MCF 10A (cell line): Measurements from ENCODE around the gene GRB2. TPM values are rescaled to one million over a fixed set of nuclear protein-coding genes. Genes with fewer than 3 reads are reported as not detected.

Experiments used
- BruUV-seq: library from RNA; stranded (reverse); fragments of 400-500 nt; replicated peaks from 2 replicates; lab custom pipeline; 2021; lab: Mats Ljungman, UMichigan
- CTCF ChIA-PET: fragments of 300-600 bp; sonication (Branson Sonifier 250); formaldehyde crosslinking; extraction: SDS; loops from one replicate; lab custom pipeline; 2021; ENCODE audit warnings: antibody characterized with exemption, inconsistent platforms; lab: Yijun Ruan, JAX
- POLR2A ChIA-PET: fragments of 300-600, 350-650 bp; sonication (Branson Sonifier 250); formaldehyde crosslinking; extraction: SDS; loops from one replicate; lab custom pipeline; 2020; ENCODE audit warnings: antibody characterized with exemption, inconsistent platforms; lab: Yijun Ruan, JAX
- DNase-seq: peaks from one replicate; pipeline ENCODE4 v3.0.0-alpha.2; 2018; ENCODE audit not compliant: unreplicated experiment
- H3K27ac Mint-ChIP-seq: one replicate; pipeline ENCODE4 v1.8.0; 2022; ENCODE audit warnings: mild to moderate bottlenecking, low read depth, mixed read lengths; ENCODE audit not compliant: unreplicated experiment
- H3K27me3 Mint-ChIP-seq: one replicate; pipeline ENCODE4 v1.8.0; 2022; ENCODE audit warnings: mixed read lengths; ENCODE audit not compliant: insufficient read depth, unreplicated experiment
- H3K36me3 Mint-ChIP-seq: one replicate; pipeline ENCODE4 v1.8.0; 2022; ENCODE audit warnings: mild to moderate bottlenecking, moderate library complexity, mixed read lengths; ENCODE audit not compliant: insufficient read depth, unreplicated experiment
- H3K4me1 Mint-ChIP-seq: one replicate; pipeline ENCODE4 v1.8.0; 2022; ENCODE audit warnings: mixed read lengths; ENCODE audit not compliant: insufficient read depth, unreplicated experiment
- H3K4me3 Mint-ChIP-seq: one replicate; pipeline ENCODE4 v1.8.0; 2022; ENCODE audit warnings: mild to moderate bottlenecking, moderate library complexity, mixed read lengths; ENCODE audit not compliant: unreplicated experiment
- H3K9me3 Mint-ChIP-seq: one replicate; pipeline ENCODE4 v1.8.0; 2022; ENCODE audit warnings: mixed read lengths; ENCODE audit not compliant: unreplicated experiment
- intact Hi-C: fragments of 100-400 bp; cut with micrococcal nuclease; formaldehyde crosslinking; loops from 2 replicates; pipeline ENCODE4 v1.14.1; 2022
- total RNA-seq: library from RNA; stranded (reverse); gene quantifications from 2 replicates; pipeline ENCODE4 v1.2.3, GENCODE V29; 2022
- TF ChIP-seq, protein P1 (sequence below): fragments of 200-600 bp; IDR thresholded peaks from one replicate; pipeline ENCODE4 v1.8.0; 2022; ENCODE audit warnings: antibody characterized with exemption, mild to moderate bottlenecking; ENCODE audit not compliant: unreplicated experiment

The GRB2 gene
- total RNA-seq, 1 experiment from 2014 or later: 67.1 TPM

GRCh38 chr17:75417054-75417580, 11.6 kb upstream of the GRB2 start:
- POLR2A ChIA-PET: interaction anchor here (0.7 to 1.5 kb wide), 2 partner anchors 11 to 85 kb away, joined by 3 to 7 read pairs; partner anchors contain the start of gene GRB2
- CTCF ChIA-PET: interaction anchor here (0.6 kb wide), 3 partner anchors 10 to 115 kb away, joined by 3 to 4 read pairs (median 4); no protein-coding TSS in a partner anchor
- Mint-ChIP-seq H3K9me3 (no peaks in the 10 kb centered on the region), H3K36me3 (no peaks in the 10 kb centered on the region), H3K27me3 (peaks cover 41% of the 10 kb centered on the region), H3K4me1 (peaks cover 8% of the 10 kb centered on the region), H3K4me3 (no peak overlapping the region), H3K27ac (no peak overlapping the region)
- intact Hi-C loops: no loop called here
- TF ChIP-seq, protein P1, sequence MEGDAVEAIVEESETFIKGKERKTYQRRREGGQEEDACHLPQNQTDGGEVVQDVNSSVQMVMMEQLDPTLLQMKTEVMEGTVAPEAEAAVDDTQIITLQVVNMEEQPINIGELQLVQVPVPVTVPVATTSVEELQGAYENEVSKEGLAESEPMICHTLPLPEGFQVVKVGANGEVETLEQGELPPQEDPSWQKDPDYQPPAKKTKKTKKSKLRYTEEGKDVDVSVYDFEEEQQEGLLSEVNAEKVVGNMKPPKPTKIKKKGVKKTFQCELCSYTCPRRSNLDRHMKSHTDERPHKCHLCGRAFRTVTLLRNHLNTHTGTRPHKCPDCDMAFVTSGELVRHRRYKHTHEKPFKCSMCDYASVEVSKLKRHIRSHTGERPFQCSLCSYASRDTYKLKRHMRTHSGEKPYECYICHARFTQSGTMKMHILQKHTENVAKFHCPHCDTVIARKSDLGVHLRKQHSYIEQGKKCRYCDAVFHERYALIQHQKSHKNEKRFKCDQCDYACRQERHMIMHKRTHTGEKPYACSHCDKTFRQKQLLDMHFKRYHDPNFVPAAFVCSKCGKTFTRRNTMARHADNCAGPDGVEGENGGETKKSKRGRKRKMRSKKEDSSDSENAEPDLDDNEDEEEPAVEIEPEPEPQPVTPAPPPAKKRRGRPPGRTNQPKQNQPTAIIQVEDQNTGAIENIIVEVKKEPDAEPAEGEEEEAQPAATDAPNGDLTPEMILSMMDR: no peak
- no TSS peak for BruUV-seq
- no peak for DNase-seq

GRCh38 chr17:75416006-75416405, 10.5 kb upstream of the GRB2 start:
- no TSS peak for BruUV-seq
- H3K27ac Mint-ChIP-seq: no peak overlapping the region
- CTCF ChIA-PET: no interaction called here

GRCh38 chr17:75414488-75414887, 9.0 kb upstream of the GRB2 start:
- intact Hi-C loops: loop anchor here (5.0 kb wide), 1 partner anchor 302 kb away; no protein-coding TSS in a partner anchor
- no peak overlapping the region for H3K4me3 Mint-ChIP-seq
- H3K36me3 Mint-ChIP-seq: no peaks in the 10 kb centered on the region
- DNase-seq: no peak
- POLR2A ChIA-PET: interaction anchor here (0.6 kb wide), 1 partner anchor 78 kb away, joined by 6 read pairs; no protein-coding TSS in a partner anchor
- no TSS peak for BruUV-seq
- no peak overlapping the region for H3K27ac Mint-ChIP-seq
- CTCF ChIA-PET: interaction anchor here (0.7 to 1.2 kb wide), 2 partner anchors 20 to 93 kb away, joined by 3 to 4 read pairs; no protein-coding TSS in a partner anchor
- peaks cover 41% of the 10 kb centered on the region for H3K27me3 Mint-ChIP-seq
- H3K4me1 Mint-ChIP-seq: peaks cover 11% of the 10 kb centered on the region
- TF ChIP-seq, protein P1: no peak
- H3K9me3 Mint-ChIP-seq: no peaks in the 10 kb centered on the region

More at GRCh38 chr17:75416006-75416405, 10.5 kb upstream of the GRB2 start:
- no peaks in the 10 kb centered on the region for H3K36me3 Mint-ChIP-seq
- POLR2A ChIA-PET: interaction anchor here (1.5 kb wide), 1 partner anchor 10 kb away, joined by 7 read pairs; the partner anchor contains the start of gene GRB2
- no peak for DNase-seq
- TF ChIP-seq, protein P1: no peak
- peaks cover 41% of the 10 kb centered on the region for H3K27me3 Mint-ChIP-seq
- intact Hi-C loops: no loop called here
- no peaks in the 10 kb centered on the region for H3K9me3 Mint-ChIP-seq
- peaks cover 11% of the 10 kb centered on the region for H3K4me1 Mint-ChIP-seq
- H3K4me3 Mint-ChIP-seq: no peak overlapping the region
